Ecto neural progenitor cell (in vitro differentiated cells): ENCODE measurements around the gene ADGRV1.
"Not testable (repeated sequence)": the region's sequence is repeated elsewhere in the genome, so short reads cannot be mapped to it uniquely, and the experiment has no call there.

ENCODE experiments used
- DNase-seq: peaks from one replicate; pipeline ENCODE4 v3.0.0-alpha.2; 2018; ENCODE audit warnings: low spot score

Gene ADGRV1

DNA sequence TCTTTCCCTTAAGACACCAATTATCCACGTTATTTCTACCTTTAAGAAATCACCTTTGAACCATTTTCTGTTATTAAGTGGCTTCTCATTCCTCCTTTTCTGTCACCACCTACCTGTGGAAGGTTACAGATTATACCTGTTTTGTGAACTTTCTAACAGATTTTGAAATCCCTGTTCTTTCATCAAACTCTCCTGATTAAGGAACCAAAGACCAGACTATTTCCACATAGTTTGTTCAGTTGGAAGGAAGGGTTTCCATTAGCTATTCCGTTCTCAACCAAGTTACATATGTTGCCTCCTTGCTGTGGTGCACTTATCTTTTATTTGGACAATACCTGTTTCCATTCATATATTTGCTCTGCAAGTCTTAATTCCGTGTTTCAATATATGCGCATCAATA, 343.6 kb downstream of the ADGRV1 start:
- no peak for DNase-seq

GRCh38 chr5:90902651-90903386, 344.2 kb downstream of the ADGRV1 start:
- no peak for DNase-seq

DNA sequence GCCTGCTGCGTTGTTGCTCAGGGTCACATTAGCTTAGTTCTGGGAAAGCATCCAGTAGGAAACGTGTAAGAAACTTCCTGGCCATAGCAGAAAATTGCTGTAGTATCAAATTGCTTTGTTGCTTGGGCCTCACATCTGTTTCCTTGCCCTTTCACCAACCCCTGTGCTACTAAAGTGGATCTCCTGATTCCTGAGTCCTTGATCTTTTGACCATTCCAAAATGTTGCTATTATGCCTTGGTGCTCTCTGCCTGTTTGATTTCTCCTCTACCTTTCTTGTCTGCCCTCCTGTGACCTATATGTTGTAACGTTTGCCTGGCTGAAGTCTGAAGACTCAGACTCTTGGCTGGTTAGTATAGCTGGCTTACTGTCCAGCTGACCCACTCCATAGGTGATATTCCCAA, 350.5 kb downstream of the ADGRV1 start:
- DNase-seq, result no peak

- DNase-seq, result no peak
Observed at GRCh38 chr5:90909940-90910339, 351.3 kb downstream of the ADGRV1 start.

DNA sequence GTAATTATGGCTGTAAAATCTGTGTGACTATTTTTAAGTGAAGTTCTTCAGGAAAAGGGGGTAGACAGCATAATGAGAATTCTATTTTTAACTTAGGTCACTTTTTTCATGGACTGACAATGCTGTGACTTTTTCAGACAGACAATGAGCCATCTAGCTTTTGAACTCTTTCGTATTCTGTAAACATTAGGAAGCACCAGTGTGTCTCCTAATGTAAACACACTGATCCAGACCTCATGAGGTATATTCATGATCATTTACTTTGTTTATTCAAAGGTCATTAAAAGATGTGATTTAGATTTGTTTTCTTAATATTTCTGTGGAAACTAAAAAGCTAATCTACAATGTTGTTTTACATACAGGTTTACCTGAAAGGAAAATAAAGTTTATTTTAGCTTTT, 352.6 kb downstream of the ADGRV1 start:
- DNase-seq, result no peak

DNA sequence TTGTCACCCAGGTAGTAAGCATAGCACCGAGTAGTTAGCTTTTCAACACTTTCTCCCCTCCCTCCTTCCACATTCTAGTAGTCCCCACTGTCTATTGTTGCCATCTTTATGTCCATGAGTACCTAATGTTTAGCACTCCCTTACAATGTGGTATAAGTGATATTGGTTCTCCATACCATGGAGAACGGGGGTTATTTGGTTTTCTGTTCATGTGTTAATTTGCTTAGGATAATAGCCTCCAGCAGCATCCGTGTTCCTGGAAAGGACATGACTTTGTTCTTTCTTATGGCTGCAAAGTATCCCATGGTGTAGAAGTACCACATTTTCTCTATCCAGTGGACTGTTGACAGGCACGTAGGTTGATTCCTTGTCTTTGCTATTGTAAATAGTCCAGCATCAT, 353.9 kb downstream of the ADGRV1 start:
- no peak for DNase-seq

DNA sequence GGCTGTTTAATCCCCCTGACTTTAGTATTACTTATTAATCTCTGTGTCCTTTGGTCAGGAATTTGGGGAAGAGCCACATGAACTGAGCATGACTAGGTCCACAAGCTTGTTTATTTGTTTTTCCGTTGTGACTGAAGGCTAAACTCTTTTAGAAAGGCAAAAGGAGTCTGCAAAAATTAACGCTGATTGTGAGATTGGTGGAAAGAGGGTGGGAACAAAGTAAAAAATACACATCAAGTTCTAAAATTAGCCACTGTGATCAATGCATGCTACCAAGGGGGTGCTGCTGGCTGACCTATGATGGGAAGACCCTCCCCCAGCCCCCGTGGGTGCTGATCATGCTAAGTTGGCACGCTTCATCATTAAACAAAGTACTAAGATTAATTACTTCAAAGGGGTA, 356.8 kb downstream of the ADGRV1 start:
- no peak for DNase-seq

DNA sequence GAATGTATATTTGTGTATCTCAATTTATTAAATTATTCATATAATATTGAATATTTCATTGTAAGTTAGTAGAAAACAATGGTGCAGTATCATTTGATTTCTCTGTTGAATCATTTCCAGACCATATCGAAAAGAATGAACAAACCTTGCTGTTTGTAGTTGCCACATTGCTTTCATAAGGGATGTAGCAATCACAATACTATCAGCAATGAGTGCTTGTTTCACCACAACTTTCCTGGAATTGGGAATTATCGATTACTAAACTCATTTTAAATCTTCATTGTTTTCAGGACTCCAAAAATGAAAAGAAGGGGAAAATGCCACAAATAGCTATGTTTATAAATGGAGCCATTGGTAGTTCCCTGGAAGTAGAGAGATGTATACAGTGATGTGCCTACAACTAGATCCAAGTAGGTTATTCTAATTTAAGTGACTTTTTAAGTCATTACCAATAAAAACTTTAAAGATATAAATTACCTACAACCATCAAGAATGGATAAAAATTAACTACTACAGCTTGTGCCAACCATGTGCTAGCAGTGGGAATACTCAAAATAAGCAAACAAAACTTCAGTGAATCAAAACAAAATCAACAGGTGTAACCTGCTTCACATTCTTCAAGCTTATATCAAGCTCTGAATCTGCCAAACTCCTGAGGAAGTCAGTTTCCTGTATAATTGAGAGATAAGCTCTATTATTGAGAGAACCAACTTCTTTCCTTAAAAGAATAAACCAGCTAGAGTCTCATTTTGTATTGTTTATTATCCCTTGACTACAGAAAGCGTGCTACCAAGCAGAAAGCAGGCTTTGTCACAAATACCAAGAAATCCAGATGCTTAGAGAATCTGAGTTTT, 358.6 kb downstream of the ADGRV1 start:
- no peak for DNase-seq

DNA sequence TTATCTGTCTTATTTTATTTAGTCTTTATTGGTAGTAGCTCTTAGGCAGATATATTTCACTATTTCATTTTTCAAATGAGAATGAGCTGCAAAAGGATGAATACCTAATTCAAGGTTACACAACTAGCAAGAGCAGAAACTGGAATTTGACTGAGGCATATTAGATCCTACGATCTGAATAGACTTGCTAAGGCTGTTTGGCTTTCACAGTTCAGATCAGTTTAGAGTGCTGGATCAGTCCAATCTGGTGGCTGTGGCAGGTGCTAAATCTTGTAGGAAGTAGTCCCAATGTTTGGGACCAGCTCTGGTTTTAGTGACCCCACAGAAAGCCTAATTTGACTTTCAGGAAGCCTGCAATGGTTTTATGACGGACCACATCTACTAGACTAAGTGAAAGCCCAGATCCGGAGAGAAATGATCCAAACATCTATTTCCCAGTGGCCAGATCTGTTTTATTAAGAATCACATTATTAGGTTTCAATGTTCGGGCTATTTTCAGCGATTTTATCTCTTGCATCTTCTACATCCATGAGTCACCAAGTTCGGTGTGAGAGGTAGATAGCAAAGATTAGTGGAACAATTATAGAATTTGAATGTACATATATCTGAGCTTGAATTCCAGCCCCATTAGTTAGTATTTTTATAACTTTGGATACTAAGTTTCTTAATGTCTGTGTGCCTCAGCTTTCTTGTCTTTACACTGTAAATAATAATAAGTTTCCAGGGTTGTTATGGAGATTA, 359.5 kb downstream of the ADGRV1 start:
- no peak for DNase-seq

GRCh38 chr5:90921418-90921973, 362.9 kb downstream of the ADGRV1 start:
- DNase-seq, result no peak

DNA sequence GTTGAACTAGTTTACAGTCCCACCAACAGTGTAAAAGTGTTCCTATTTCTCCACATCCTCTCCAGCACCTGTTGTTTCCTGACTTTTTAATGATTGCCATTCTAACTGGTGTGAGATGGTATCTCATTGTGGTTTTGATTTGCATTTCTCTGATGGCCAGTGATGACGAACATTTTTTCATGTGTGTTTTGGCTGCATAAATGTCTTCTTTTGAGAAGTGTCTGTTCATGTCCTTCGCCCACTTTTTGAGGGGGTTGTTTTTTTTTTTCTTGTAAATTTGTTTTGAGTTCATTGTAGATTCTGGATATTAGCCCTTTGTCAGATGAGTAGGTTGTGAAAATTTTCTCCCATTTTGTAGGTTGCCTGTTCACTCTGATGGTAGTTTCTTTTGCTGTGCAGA, 365.6 kb downstream of the ADGRV1 start:
- DNase-seq, result not testable (repeated sequence)

- DNase-seq, result not testable (repeated sequence)
Observed at GRCh38 chr5:90929013-90929839, 370.6 kb downstream of the ADGRV1 start.

DNA sequence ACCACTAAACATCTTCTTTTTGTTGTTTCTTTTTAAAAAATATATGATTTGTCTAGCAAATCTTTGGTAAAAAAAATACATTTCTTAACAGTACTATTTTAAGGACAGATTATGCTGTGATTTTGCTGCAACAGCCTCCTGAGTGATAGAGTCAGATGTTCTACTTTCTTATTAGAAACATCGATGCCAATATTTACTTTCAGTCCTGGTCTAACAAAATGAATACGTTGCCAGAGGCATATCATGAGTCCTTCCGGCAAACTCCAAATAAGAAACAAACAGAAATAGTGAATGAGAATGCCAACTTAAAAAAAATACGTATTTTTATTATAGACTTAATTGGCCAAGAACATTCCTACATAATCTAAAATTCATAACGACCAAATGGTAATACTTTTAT, 371.5 kb downstream of the ADGRV1 start:
- no peak for DNase-seq

DNA sequence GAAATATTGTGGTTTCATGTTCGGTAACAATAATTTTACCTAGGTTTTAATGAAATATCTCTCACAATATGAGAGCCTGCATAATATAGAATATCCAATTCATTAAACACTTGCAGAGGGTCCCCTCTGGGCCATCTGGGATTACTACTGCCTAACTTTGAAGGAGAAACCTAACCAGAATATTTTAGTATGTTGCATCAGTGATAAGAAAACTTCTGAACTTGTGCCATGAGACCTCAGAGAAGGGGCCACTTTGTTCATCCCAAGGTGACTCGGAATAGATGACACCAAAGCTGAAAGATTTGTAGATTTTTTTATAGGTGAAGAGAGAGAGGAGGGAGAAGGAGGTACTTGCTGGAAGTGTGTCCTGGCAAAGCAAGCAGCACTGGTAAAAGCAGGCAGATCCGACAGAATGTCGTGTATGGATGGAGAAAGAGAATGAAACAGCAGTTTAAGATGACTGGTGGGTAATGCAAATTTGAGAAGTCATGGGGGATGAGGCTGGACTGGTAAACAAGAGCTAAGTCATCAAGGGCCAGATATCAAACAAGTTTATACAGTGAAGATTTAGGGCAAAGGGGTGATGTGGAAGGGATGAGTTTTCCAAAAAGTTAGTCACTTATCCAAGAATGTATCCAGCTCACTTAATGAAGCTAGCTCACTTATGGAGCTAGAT, 372.3 kb downstream of the ADGRV1 start:
- no peak for DNase-seq

DNA sequence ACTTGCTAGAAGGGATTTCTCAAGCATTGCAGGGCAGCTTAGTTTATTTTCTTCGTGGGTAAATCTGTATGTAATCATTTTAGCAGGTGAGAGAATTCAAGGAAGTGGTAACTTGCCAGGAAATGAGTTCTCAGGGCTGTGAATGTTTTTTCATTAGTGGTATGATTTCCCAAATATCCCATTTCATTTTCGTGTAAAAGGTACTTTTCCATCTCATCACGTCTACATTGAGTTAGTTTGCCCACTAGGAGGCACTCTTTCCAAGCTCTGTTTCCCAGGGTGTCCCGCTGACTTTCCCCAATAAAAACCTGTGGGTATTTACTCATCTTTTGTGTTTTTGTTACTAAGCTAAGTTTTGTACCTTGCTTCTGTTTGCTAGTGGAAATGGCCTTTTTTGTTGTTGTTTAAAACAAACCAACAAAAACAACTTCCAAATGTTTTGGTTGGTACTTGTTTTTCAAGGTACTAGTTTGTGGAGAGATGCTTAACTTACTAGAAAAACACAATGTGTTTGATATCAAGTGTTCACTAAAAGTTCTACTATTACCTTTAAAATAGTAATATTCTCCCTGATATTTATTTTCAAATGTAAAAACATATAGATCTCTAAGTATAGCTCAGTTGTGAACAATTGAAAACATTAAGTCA, 373.6 kb downstream of the ADGRV1 start:
- no peak for DNase-seq

GRCh38 chr5:90933298-90933697, 374.7 kb downstream of the ADGRV1 start:
- no peak for DNase-seq

DNA sequence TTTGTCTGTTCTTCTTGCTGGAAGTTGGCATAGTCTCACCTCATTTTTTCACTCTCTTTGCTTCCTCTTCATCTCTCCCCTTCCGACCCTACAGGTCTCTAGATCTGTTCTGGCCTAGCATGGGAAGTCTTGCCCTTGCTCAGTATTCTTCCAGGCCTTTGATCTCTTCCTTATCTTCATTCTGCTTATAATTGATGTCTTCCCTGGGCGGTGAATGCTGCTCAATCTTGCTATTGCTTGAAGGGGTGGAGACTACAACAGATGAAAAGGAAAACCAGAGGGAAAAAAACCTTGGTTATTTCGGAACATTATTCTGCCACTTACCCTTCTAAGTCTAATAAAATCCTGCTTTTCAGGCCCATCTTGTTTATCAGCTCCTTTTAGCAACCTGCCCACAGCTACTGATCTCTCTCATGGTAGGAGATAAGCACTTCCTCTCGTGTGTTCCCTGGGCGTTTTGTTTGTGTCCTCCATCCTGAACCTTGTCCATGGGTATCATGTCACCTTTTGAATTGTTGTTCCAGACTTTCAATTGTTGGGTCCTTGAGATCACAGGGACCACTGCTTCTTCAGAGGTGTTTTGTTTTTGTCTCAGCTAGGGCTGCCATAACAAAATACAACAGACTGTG, 375.6 kb downstream of the ADGRV1 start:
- no peak for DNase-seq

GRCh38 chr5:90934738-90935137, 376.1 kb downstream of the ADGRV1 start:
- no peak for DNase-seq

DNA sequence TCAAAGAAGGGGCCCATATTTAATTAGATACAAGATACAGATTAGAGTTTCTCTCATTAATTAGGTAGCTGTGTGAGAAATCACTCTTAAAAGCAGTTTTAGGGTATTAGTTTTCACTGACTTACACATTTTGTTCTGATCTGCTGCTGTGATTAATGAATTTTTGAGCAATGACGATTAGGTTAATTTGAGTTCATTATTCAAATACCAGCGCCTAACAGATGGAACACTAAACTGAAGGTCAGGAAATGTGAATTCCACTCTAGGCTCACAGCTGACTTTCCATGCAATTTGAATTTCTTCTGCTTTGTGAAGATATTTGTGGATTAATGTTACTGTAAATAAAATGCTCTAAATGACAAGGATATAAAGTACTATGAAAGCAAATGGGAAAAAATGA, 380.6 kb downstream of the ADGRV1 start:
- no peak for DNase-seq
